HepG2 (cell line): ENCODE measurements around the gene TRERF1. TPM values are rescaled to one million over a fixed set of nuclear protein-coding genes. Genes with fewer than 3 reads are reported as not detected.

ENCODE experiments used
- ATAC-seq: fragments of 200-7000 bp; cut with Tn5 transposase; 3 replicates; pipeline ENCODE4 v1.9.1; 2020; ENCODE audit warnings: mild to moderate bottlenecking, moderate library complexity
- BruUV-seq: library from RNA; stranded (reverse); fragments of 400-500 nt; replicated peaks from 2 replicates; lab custom pipeline; 2021; lab: Mats Ljungman, UMichigan
- CTCF ChIA-PET: fragments of 300-600 bp; formaldehyde crosslinking; extraction: SDS; loops from one replicate; lab custom pipeline; 2021; ENCODE audit warnings: low total read pairs, inconsistent platforms, low intra/inter-chr PET ratio; lab: Yijun Ruan, JAX
- POLR2A ChIA-PET: fragments of 350-600 bp; sonication (Branson Sonifier 250); formaldehyde crosslinking; loops from one replicate; lab custom pipeline; 2020; ENCODE audit warnings: antibody characterized with exemption, inconsistent platforms; lab: Yijun Ruan, JAX
- DNase-seq: peaks from one replicate; pipeline ENCODE4 v3.0.0-alpha.2; 2015; ENCODE audit warnings: low spot score
- FAIRE-seq: peaks from 3 replicates; lab custom pipeline; 2011; peaks lifted over from hg19 to GRCh38; lab: Jason Lieb, UNC
- H2AFZ ChIP-seq: one replicate; pipeline ENCODE4 v1.6.1; 2011; ENCODE audit warnings: low read length, inconsistent platforms
- H3K27ac ChIP-seq: fragments of 300-600 bp; 3 replicates; pipeline ENCODE4 v1.8.0; 2011; ENCODE audit warnings: mixed run types, mild to moderate bottlenecking, mixed read lengths, low read length, inconsistent platforms; ENCODE audit not compliant: insufficient read depth; ENCODE audit errors: extremely low read length
- H3K27me3 ChIP-seq, 2 experiments: fragments of 200-600 bp in 1 of 2; 2 replicates in 1 of 2; 3 replicates in 1 of 2; pipeline versions ENCODE4 v1.6.0 to v1.8.0; 2011; ENCODE audit warnings: low read length in 2 of 2, mild to moderate bottlenecking in 2 of 2, moderate library complexity in 2 of 2, inconsistent platforms in 1 of 2; ENCODE audit not compliant: insufficient read depth in 2 of 2, control insufficient read depth in 1 of 2
- H3K36me3 ChIP-seq, 2 experiments: fragments of 200-600 bp in 1 of 2; replicated peaks in 1 of 2; 2 replicates in 1 of 2; 3 replicates in 1 of 2; pipeline versions ENCODE4 v1.5.1 to v1.8.0; 2011; ENCODE audit warnings: low read length in 2 of 2, inconsistent platforms in 1 of 2; ENCODE audit not compliant: insufficient read depth in 2 of 2, control insufficient read depth in 1 of 2
- H3K4me1 ChIP-seq: 2 replicates; pipeline ENCODE4 v1.5.1; 2012; ENCODE audit warnings: low read length, inconsistent platforms; ENCODE audit not compliant: insufficient read depth
- H3K4me2 ChIP-seq: 2 replicates; pipeline ENCODE4 v1.6.0; 2011; ENCODE audit warnings: low read depth, low read length, inconsistent platforms
- H3K4me3 ChIP-seq, 3 experiments: fragments of 200-600 bp in 1 of 3; sonication (generic), shearing (Covaris generic) in 1 of 3; replicated peaks in 1 of 3; 2 replicates each; pipeline ENCODE4 v1.5.1; 2011 to 2016; ENCODE audit warnings: low read length in 3 of 3, inconsistent platforms in 2 of 3, low read depth in 2 of 3, mild to moderate bottlenecking in 2 of 3, control low read depth in 1 of 3, mixed read lengths in 1 of 3; ENCODE audit not compliant: insufficient read depth in 1 of 3
- H3K79me2 ChIP-seq: one replicate; pipeline ENCODE4 v1.6.1; 2011; ENCODE audit warnings: low read length, inconsistent platforms; ENCODE audit not compliant: insufficient read depth
- H3K9ac ChIP-seq: 2 replicates; pipeline ENCODE4 v1.6.0; 2011; ENCODE audit warnings: mild to moderate bottlenecking, low read depth, low read length, inconsistent platforms; ENCODE audit not compliant: insufficient read depth
- H3K9me3 ChIP-seq: 2 replicates; pipeline ENCODE4 v1.5.1; 2012; ENCODE audit warnings: mild to moderate bottlenecking, low read length
- H4K20me1 ChIP-seq: 2 replicates; pipeline ENCODE4 v1.6.0; 2011; ENCODE audit warnings: inconsistent platforms, mild to moderate bottlenecking, low read length, moderate library complexity; ENCODE audit not compliant: insufficient read depth
- CERS6 ChIP-seq: sonication (generic); formaldehyde crosslinking; IDR thresholded peaks from 2 replicates; pipeline ENCODE4 v1.5.0; 2020; ENCODE audit warnings: missing genetic modification reagents
- THAP9 ChIP-seq: sonication (generic); formaldehyde crosslinking; IDR thresholded peaks from 2 replicates; pipeline ENCODE4; 2020; ENCODE audit warnings: missing genetic modification reagents, mild to moderate bottlenecking, borderline replicate concordance
- ZBTB40 ChIP-seq, 2 experiments: fragments of 450-650 bp in 1 of 2; sonication (generic) in 1 of 2; formaldehyde crosslinking in 1 of 2; IDR thresholded peaks; 2 replicates each; pipeline versions ENCODE4 v1.6.1 to v1.8.0; 2016 to 2022; ENCODE audit warnings: antibody characterized with exemption in 1 of 2, mild to moderate bottlenecking in 1 of 2, missing genetic modification reagents in 1 of 2
- WGBS: methylation state at CpG from one replicate; pipeline ENCODE4 v1.1.6; 2017; ENCODE audit warnings: low lambda C conversion rate; 5-methylcytosine and 5-hydroxymethylcytosine counted together
- in situ Hi-C: cut with HindIII; loops from 2 replicates; pipeline ENCODE4 v1.10.0; 2017; ENCODE audit warnings: low pct_unique_long_range_greater_than_20kb; ENCODE audit not compliant: extremely low pct_ligation_motif_present
- intact Hi-C: fragments of 100-400 bp; cut with micrococcal nuclease; formaldehyde crosslinking; loops from one replicate; pipeline ENCODE4 v1.10.0; 2022; ENCODE audit not compliant: unreplicated experiment
- polyA plus RNA-seq, 8 experiments: library from polyadenylated mRNA; depleted of rRNA in 3 of 8; stranded (reverse) in 7 of 8; unstranded in 1 of 8; fragments of >200 nt; fragmentation: Illumina TruSeq in 4 of 8; extraction: Trizol in 4 of 8; gene quantifications; 2 replicates each; pipeline versions ENCODE4 v1.2.1 to v1.2.3, GENCODE V29; 2011 to 2016; ENCODE audit warnings: low read depth in 4 of 8, missing spikeins in 1 of 8, mixed read lengths in 1 of 8; ENCODE audit not compliant: insufficient read depth in 1 of 8
- total RNA-seq, 5 experiments: library from RNA; depleted of rRNA; stranded (reverse); fragments of >200 nt; fragmentation: Illumina TruSeq; extraction: Trizol; gene quantifications; 2 replicates each; pipeline ENCODE4 v1.2.3, GENCODE V29; 2016; ENCODE audit warnings: low read depth in 1 of 5

The TRERF1 gene
- total and polyA plus RNA-seq, 2 of the 13 experiments (the other 11 are each of a cell fraction or from before 2014, with no cell fraction given), result 0.02 TPM; not detected in 1

GRCh38 chr6:42320762-42321161, 131.0 kb downstream of the TRERF1 start (continued):
- TF ChIP-seq THAP9 (CRISPR knock-in tag), result no peak

GRCh38 chr6:42318480-42318879, 133.2 kb downstream of the TRERF1 start:
- ChIA-PET CTCF (no interaction called here), POLR2A (no interaction called here)
- no peaks in the 10 kb centered on the region for H3K36me3 ChIP-seq
- H3K4me1 ChIP-seq, result peaks cover 13% of the 10 kb centered on the region; the same call in 1 of the 2 replicates
- in situ Hi-C loops, result no loop called here
- H3K27ac ChIP-seq, result no peak overlapping the region
- TF ChIP-seq ZBTB40 (IDR thresholded peaks at IDR 0.05), result no peak
- TF ChIP-seq ZBTB40 (CRISPR knock-in tag; IDR thresholded peaks at IDR 0.05), result peak; percentile 49; the same call in 1 of the 2 replicates
- no peak for TF ChIP-seq CERS6
- DNase-seq (no peak), ATAC-seq (no peak), FAIRE-seq (no peak)
- 2% methylated on average over 2 of the region's 2 CpGs for WGBS
- no peak overlapping the region for H2AFZ ChIP-seq
- H3K79me2 ChIP-seq, result no peaks in the 10 kb centered on the region
- intact Hi-C loops, result no loop called here
- H3K9ac ChIP-seq, result no peak overlapping the region
- no peaks in the 10 kb centered on the region for H4K20me1 ChIP-seq
- BruUV-seq, result no TSS peak
- no peaks in the 10 kb centered on the region for H3K9me3 ChIP-seq
- H3K4me3 ChIP-seq, result no peak overlapping the region
- no peak overlapping the region for H3K4me2 ChIP-seq
- H3K27me3 ChIP-seq, result peaks cover 4 to 13% of the 10 kb centered on the region in 2 experiments; a peak in 4 of 5 replicates
